Measurements from ENCODE around the gene EPN2.
A peak's percentile ranks its signal among the peaks of the same experiment; 100 is the strongest.
"Not testable (repeated sequence)": the region's sequence is repeated elsewhere in the genome, so short reads cannot be mapped to it uniquely, and the experiment has no call there.

The EPN2 gene

DNA sequence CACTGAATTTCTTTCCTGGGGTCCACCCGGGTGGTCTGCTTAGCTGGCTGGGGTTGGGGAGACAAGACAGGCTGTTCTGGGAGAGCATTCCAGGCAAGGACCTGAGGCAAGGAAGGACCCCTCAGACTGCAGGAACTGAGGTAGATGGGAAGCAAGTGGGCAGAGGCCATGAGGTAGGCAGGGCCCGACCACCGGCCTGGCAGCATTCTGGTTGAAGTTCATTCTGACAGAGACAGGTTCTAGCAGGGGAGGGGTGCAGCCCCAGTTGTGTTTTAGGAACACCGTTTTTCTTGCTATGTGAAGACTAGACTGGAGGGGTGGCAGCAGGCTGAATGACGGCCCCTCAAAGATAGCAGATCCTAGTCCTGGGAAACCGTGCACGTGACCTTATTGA, 107.9 kb downstream of the EPN2 start:
- Histone ChIP-seq H3K9me3 (ENCODE audit: control insufficient read depth, low read length) (no peaks in the 10 kb centered on the region), H3K9ac (ENCODE audit: low read length) (peak overlapping the region; percentile 70), H3K4me3 (ENCODE audit: low read length) (no peak overlapping the region), H3K27me3 (replicated peaks; ENCODE audit: control insufficient read depth, insufficient read depth, low read length) (no peaks in the 10 kb centered on the region), H3K4me1 (ENCODE audit: control insufficient read depth, insufficient read depth, low read length) (peaks cover 52% of the 10 kb centered on the region), H3K36me3 (ENCODE audit: control insufficient read depth, insufficient read depth, low read length, severe bottlenecking) (no peaks in the 10 kb centered on the region)
- no peak for DNase-seq (ENCODE audit: low read depth)

DNA sequence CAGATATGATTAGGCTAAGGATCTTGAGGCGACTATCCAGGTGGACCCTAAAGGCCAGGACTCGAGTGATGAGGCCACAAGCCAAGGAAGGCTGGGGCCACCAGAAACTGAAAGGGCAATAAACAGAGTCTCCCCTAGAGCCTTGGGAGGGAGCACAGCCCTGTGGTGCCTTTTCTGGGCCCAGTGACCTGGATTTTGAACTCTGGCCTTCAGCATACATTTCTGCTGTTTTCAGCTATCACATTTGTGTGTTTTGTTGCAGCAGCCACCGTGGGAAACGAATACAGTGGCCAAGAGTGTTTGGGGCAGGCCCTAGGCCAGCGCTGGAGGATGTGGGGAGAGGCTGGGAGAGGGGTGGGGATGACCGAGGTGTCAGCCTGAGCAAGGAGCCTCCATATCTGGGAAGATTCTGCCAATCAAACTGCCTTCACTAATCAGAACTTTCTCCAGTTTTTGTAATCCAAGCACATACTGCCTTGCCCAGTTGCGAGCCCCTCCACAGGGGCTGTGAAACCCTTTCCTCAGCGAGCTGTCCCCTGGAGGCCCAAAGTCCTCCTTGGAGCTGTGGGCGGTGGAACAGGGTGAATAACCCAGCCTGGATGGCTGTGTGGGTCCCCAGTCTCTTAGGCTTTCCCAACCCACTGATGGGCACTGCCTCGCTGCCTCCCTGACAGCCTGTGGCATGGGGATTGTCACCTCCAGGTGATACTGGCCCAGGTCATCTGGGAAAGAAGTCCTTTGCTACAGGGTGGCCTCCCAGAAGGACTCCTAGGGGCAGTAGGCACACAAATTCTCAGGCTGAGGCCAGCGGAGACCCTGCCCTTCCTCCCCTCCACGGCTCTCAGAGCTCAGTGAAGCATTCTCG, 108.6 kb downstream of the EPN2 start:
- Histone ChIP-seq H3K4me1 (ENCODE audit: control insufficient read depth, insufficient read depth, low read length) (peaks cover 52% of the 10 kb centered on the region), H3K9ac (ENCODE audit: low read length) (peak overlapping the region; percentile 70), H3K36me3 (ENCODE audit: control insufficient read depth, insufficient read depth, low read length, severe bottlenecking) (no peaks in the 10 kb centered on the region), H3K27me3 (replicated peaks; ENCODE audit: control insufficient read depth, insufficient read depth, low read length) (no peaks in the 10 kb centered on the region), H3K4me3 (ENCODE audit: low read length) (peak overlapping the region; percentile 12), H3K9me3 (ENCODE audit: control insufficient read depth, low read length) (no peaks in the 10 kb centered on the region)
- DNase-seq (ENCODE audit: low read depth): no peak

DNA sequence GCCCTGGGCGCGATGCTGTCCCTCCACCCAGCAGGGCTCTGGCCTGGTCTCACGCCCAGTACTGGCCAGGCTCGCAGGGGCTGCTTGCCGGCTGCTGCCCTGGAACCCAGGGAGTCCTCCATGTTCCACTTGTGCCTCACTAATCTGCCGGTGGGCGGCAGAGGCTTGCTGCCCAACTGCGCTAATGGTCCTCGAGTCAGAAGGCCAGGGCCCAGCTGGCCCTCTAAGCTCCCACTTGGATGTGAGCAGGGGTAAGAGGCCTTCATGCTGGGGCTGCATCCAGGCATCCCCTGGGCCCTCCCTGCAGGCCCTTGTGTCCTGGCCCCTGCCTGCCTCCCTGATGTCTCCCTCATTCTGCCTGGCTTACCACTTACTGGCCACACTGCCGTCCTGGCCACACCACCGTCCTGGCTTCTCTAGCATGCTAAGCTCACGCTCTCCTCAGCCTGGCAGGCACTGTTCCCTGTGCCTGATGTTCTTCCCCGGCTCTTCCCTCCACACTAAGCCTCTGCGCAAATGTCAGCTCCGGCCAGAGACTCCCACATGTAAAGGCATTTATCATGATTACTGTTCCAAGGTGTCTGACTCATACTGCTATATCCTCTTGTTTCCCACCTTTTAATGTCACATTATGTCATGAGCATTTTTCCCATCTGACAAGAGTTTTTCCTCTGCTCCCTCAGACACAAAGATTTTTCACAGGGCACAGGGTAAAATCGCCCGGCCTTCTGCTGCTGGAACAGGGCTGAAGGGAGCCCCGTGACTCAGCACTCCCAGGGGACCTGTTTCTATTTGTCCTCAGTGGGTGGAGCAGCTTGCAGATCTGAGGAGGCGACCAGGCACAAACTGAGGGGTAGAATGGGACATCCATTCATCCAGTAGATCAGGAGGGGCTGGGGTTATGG, 109.4 kb downstream of the EPN2 start:
- Histone ChIP-seq H3K9ac (ENCODE audit: low read length) (peak overlapping the region; percentile 70), H3K4me3 (ENCODE audit: low read length) (peak overlapping the region; percentile 12), H3K36me3 (ENCODE audit: control insufficient read depth, insufficient read depth, low read length, severe bottlenecking) (no peaks in the 10 kb centered on the region), H3K9me3 (ENCODE audit: control insufficient read depth, low read length) (no peaks in the 10 kb centered on the region), H3K27me3 (replicated peaks; ENCODE audit: control insufficient read depth, insufficient read depth, low read length) (no peaks in the 10 kb centered on the region), H3K4me1 (ENCODE audit: control insufficient read depth, insufficient read depth, low read length) (peaks cover 46% of the 10 kb centered on the region)
- peak; percentile 88 for DNase-seq (ENCODE audit: low read depth)

DNA sequence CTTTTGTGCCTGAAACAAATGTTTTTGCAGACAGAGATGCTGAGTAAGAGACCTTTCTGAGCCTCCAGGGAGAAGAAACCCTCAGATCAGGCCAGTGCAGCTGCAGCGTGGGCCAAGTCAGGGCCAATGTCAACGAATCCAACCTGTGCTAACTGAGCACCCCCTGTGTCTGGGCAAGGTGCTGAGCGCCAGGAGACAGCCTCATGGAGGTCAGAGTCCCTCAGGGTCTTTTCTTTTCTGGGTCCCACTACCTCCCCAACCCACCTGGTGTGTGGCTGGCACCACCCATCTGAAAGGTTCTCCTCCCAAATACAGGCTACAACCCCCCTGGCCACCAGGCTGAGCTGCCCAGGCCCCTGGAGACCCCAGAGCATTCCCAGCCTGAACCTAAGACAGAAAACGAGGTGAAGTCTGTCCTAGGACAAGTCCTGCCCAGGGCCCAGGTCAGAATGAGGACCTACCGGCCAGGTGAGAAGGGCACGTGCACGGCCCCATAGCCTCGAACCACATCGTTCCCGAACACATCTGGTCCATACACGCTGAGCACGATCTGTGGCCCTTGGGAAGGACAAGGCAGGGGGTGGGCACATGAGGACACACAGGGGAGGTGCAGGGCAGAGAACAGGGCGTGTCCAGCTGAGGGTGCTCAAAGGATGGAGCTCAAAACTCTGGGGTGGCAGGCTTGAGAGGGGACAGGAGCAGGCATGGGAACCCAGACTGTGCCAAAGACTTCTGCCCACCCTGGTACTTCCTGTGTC, 110.3 kb downstream of the EPN2 start:
- H3K9ac ChIP-seq (ENCODE audit: low read length): peak overlapping the region; percentile 70
- H3K4me3 ChIP-seq (ENCODE audit: low read length): no peak overlapping the region
- DNase-seq (ENCODE audit: low read depth): no peak
- no peaks in the 10 kb centered on the region for H3K9me3 ChIP-seq (ENCODE audit: control insufficient read depth, low read length)
- H3K27me3 ChIP-seq (replicated peaks; ENCODE audit: control insufficient read depth, insufficient read depth, low read length): no peaks in the 10 kb centered on the region
- peaks cover 38% of the 10 kb centered on the region for H3K4me1 ChIP-seq (ENCODE audit: control insufficient read depth, insufficient read depth, low read length)
- no peaks in the 10 kb centered on the region for H3K36me3 ChIP-seq (ENCODE audit: control insufficient read depth, insufficient read depth, low read length, severe bottlenecking)

DNA sequence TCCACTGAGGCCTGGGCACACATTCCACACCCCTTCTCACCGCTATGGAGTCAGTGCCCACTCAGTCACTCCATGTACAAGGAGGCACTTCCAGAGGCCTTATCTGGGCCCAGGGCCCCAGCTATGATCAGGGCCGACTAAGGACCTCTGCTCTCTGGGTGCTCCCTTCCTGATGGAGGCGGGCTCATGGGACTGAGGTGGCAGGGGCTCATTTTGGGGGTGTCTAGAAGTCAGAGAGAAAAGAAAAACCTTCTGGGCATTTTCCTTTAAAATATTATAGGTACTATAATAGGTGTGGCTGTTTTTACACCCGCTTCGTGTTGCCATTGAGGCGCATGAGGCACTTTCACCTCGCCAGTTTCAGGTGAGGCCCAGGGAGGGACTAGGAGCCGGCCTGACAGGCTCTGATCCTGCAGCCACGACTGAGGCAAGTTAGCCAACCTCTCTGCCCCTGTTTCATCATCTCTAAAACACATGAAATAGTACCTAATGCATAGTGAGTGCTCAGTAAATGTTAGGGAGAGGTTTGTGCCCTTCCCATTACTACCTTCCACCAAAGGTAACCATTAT, 111.0 kb downstream of the EPN2 start:
- peaks cover 33% of the 10 kb centered on the region for H3K4me1 ChIP-seq (ENCODE audit: control insufficient read depth, insufficient read depth, low read length)
- no peaks in the 10 kb centered on the region for H3K36me3 ChIP-seq (ENCODE audit: control insufficient read depth, insufficient read depth, low read length, severe bottlenecking)
- DNase-seq (ENCODE audit: low read depth): no peak
- H3K9ac ChIP-seq (ENCODE audit: low read length): no peak overlapping the region
- no peaks in the 10 kb centered on the region for H3K27me3 ChIP-seq (replicated peaks; ENCODE audit: control insufficient read depth, insufficient read depth, low read length)
- no peak overlapping the region for H3K4me3 ChIP-seq (ENCODE audit: low read length)
- H3K9me3 ChIP-seq (ENCODE audit: control insufficient read depth, low read length): no peaks in the 10 kb centered on the region

DNA sequence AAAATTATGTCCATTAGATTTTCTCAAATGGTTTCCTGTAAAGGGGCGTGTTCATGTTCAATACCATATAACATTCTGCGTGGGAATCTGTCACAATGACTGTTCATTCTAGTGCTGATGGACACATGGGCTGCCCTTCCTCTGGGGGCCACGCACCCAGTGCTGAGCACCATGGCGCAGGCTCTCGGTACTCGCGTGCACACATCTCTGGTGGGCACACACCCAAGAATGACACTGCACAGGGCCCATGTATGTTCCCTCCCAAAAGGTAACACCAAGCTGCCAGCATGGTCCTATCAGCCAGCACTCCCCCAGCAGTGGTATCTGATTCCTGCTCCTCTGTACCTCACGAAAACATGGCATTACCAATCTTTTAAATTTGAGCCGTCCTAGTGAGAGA, 111.6 kb downstream of the EPN2 start:
- DNase-seq (ENCODE audit: low read depth): no peak
- Histone ChIP-seq H3K4me1 (ENCODE audit: control insufficient read depth, insufficient read depth, low read length) (peaks cover 31% of the 10 kb centered on the region), H3K9ac (ENCODE audit: low read length) (no peak overlapping the region), H3K27me3 (replicated peaks; ENCODE audit: control insufficient read depth, insufficient read depth, low read length) (no peaks in the 10 kb centered on the region), H3K4me3 (ENCODE audit: low read length) (no peak overlapping the region), H3K36me3 (ENCODE audit: control insufficient read depth, insufficient read depth, low read length, severe bottlenecking) (no peaks in the 10 kb centered on the region), H3K9me3 (ENCODE audit: control insufficient read depth, low read length) (no peaks in the 10 kb centered on the region)

DNA sequence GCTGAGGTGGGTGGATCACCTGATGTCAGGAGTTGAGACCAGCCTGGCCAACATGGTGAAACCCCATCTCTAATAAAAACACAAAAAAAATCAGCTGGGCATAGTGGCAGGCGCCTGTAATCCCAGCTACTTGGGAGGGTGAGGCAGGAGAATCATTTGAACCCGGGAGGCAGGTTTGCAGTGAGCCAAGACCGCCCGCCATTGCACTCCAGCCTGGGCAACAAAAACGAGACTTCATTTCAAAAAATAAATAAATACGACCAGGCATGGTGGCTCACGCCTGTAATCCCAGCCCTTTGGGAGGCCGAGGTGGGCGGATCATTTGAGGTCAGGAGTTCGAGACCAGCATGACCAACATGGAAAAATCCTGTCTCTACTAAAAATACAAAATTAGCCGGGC, 116.2 kb downstream of the EPN2 start:
- not testable (repeated sequence) for DNase-seq (ENCODE audit: low read depth); H3K4me1 ChIP-seq (ENCODE audit: control insufficient read depth, insufficient read depth, low read length); H3K36me3 ChIP-seq (ENCODE audit: control insufficient read depth, insufficient read depth, low read length, severe bottlenecking); H3K4me3 ChIP-seq (ENCODE audit: low read length); H3K9ac ChIP-seq (ENCODE audit: low read length); H3K9me3 ChIP-seq (ENCODE audit: control insufficient read depth, low read length); H3K27me3 ChIP-seq (replicated peaks; ENCODE audit: control insufficient read depth, insufficient read depth, low read length)

DNA sequence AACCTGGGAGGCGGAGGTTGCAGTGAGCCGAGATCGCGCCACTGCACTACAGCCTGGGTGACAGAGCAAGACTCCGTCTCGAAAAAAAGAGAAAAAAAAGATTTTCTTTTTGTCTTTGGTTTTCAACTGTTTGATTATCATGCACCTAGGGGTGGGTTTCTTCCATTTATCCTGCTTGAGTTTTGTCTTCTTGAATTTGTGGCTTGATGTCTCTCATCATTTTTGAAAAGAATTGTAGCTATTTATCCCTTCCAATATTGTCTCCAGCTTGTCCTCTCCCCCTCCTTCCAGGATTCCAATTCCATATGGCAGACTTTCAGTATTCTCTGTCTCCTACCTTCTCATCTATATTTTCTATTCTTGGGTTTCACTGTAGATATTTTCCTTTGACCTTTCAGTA, 117.6 kb downstream of the EPN2 start:
- DNase-seq (ENCODE audit: low read depth): no peak
- Histone ChIP-seq H3K36me3 (ENCODE audit: control insufficient read depth, insufficient read depth, low read length, severe bottlenecking) (no peaks in the 10 kb centered on the region), H3K9ac (ENCODE audit: low read length) (no peak overlapping the region), H3K9me3 (ENCODE audit: control insufficient read depth, low read length) (no peaks in the 10 kb centered on the region), H3K27me3 (replicated peaks; ENCODE audit: control insufficient read depth, insufficient read depth, low read length) (no peaks in the 10 kb centered on the region), H3K4me1 (ENCODE audit: control insufficient read depth, insufficient read depth, low read length) (no peaks in the 10 kb centered on the region), H3K4me3 (ENCODE audit: low read length) (no peak overlapping the region)

DNA sequence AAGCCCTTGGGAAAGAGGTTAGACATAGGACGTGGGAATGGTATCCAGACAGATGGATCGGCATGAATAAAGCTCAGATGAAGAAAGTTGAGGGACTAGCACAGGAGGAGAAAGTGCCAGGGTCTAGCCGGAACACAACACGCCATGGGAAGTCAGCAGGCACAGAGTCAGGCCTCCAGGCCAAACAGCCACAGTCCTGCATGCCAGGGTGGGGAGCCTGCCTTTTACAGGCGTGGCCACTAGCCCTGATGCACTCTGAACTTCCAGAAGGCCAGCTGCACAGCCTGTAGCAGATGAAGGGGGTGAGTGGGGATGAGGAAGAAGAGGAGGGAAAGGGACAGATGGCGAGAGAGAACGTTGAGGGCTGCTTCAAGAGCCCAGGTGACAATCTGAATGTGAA, 120.2 kb downstream of the EPN2 start:
- Histone ChIP-seq H3K27me3 (replicated peaks; ENCODE audit: control insufficient read depth, insufficient read depth, low read length) (no peaks in the 10 kb centered on the region), H3K4me1 (ENCODE audit: control insufficient read depth, insufficient read depth, low read length) (peaks cover 6% of the 10 kb centered on the region), H3K9ac (ENCODE audit: low read length) (no peak overlapping the region), H3K36me3 (ENCODE audit: control insufficient read depth, insufficient read depth, low read length, severe bottlenecking) (no peaks in the 10 kb centered on the region), H3K4me3 (ENCODE audit: low read length) (no peak overlapping the region), H3K9me3 (ENCODE audit: control insufficient read depth, low read length) (no peaks in the 10 kb centered on the region)
- DNase-seq (ENCODE audit: low read depth): no peak

DNA sequence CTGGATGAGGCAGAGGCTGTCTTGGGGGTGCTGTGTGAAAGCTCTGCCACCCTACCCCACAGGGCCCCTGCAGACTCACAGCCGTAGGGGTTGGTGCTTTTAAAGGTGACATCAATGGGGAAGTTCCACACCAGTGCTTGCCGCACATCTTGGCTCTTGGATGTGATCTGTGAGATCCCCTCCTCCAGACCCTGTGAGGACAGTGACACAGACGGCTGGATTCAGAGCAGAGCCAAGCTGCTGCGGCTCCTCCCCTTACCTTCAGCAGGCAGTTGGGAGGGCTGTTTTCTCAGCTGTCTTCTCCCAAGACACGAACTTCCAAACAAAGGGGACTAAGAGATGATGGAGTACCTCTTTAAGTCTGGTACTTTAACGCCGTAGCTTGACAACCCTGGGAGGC, 120.6 kb downstream of the EPN2 start:
- Histone ChIP-seq H3K36me3 (ENCODE audit: control insufficient read depth, insufficient read depth, low read length, severe bottlenecking) (no peaks in the 10 kb centered on the region), H3K27me3 (replicated peaks; ENCODE audit: control insufficient read depth, insufficient read depth, low read length) (no peaks in the 10 kb centered on the region), H3K4me3 (ENCODE audit: low read length) (no peak overlapping the region), H3K9ac (ENCODE audit: low read length) (no peak overlapping the region), H3K9me3 (ENCODE audit: control insufficient read depth, low read length) (no peaks in the 10 kb centered on the region), H3K4me1 (ENCODE audit: control insufficient read depth, insufficient read depth, low read length) (peaks cover 6% of the 10 kb centered on the region)
- DNase-seq (ENCODE audit: low read depth): no peak

DNA sequence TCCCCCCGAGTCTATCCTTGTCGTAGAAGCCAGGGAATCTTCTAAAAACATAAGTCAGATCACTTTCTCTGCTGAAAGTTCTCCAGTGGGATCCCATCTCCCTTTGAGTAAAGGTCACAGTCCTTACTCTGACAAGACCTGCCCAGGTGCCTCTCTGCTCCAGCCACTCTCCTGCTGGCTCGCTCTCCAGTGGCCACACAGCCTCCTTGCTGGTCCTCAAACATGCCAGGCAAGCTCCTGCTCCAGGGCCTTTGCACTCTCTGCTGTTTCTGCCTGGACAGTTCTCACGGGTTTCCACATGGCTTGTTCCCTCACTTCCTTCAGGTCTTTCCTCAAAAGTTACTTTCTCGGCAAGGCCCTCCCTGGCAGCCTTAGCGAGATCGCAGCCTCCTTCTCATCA, 122.0 kb downstream of the EPN2 start:
- Histone ChIP-seq H3K4me1 (ENCODE audit: control insufficient read depth, insufficient read depth, low read length) (peaks cover 10% of the 10 kb centered on the region), H3K4me3 (ENCODE audit: low read length) (no peak overlapping the region), H3K27me3 (replicated peaks; ENCODE audit: control insufficient read depth, insufficient read depth, low read length) (no peaks in the 10 kb centered on the region), H3K36me3 (ENCODE audit: control insufficient read depth, insufficient read depth, low read length, severe bottlenecking) (no peaks in the 10 kb centered on the region), H3K9ac (ENCODE audit: low read length) (no peak overlapping the region), H3K9me3 (ENCODE audit: control insufficient read depth, low read length) (no peaks in the 10 kb centered on the region)
- DNase-seq (ENCODE audit: low read depth): no peak

Data from adipocyte (in vitro differentiated cells).